H1 (cell line): ENCODE results near the gene FANCD2. TPM values are rescaled to one million over a fixed set of nuclear protein-coding genes. Genes with fewer than 3 reads are reported as not detected.

Experiments
- CHD7 ChIP-seq: fragments of 300-600 bp; sonication (generic); IDR thresholded peaks from 2 replicates; pipeline ENCODE4 v1.7.1; 2012; ENCODE audit warnings: low read length, moderate library complexity, mild to moderate bottlenecking, inconsistent platforms; ENCODE audit not compliant: insufficient replicate concordance
- HDAC2 ChIP-seq, 2 experiments: fragments of 300-600 bp in 1 of 2; sonication (generic) in 1 of 2; IDR thresholded peaks; 2 replicates each; pipeline ENCODE4 v1.6.1; 2011 to 2012; ENCODE audit warnings: low read depth in 2 of 2, low read length in 2 of 2, mild to moderate bottlenecking in 2 of 2, moderate library complexity in 2 of 2, borderline replicate concordance in 1 of 2, inconsistent platforms in 1 of 2
- PHF8 ChIP-seq: fragments of 200-600 bp; sonication (generic); conservative IDR thresholded peaks from 2 replicates; pipeline ENCODE4 v1.7.1; 2012; ENCODE audit warnings: low read depth, mild to moderate bottlenecking, inconsistent platforms, low read length, moderate library complexity
- SAP30 ChIP-seq: fragments of 300-600 bp; sonication (generic); IDR thresholded peaks from 2 replicates; pipeline ENCODE4 v1.7.1; 2012; ENCODE audit warnings: low read length, moderate library complexity, mild to moderate bottlenecking, inconsistent platforms; ENCODE audit not compliant: insufficient read depth, insufficient replicate concordance
- polyA plus RNA-seq, 7 experiments: library from polyadenylated mRNA; depleted of rRNA in 3 of 7; stranded (reverse) in 5 of 7; unstranded in 2 of 7; fragments of >200 nt in 5 of 7; fragments of 200-250 nt in 2 of 7; gene quantifications; 1 replicate in 5 of 7; 2 replicates in 1 of 7; 4 replicates in 1 of 7; pipeline versions ENCODE4 v1.2.1 to v1.2.3, GENCODE V29; 2011 to 2013; ENCODE audit warnings: missing spikeins in 2 of 7, mixed read lengths in 2 of 7
- total RNA-seq: library from RNA; stranded (reverse); fragmentation: NEBNext Ultra II Directional; extraction: Animal tissue kit (Norgen Biotek cat#: 25700); gene quantifications from 2 replicates; pipeline ENCODE4 v1.2.1, GENCODE V29; 2021
- TF ChIP-seq, protein P1 (sequence below): IDR thresholded peaks from 2 replicates; pipeline ENCODE4 v1.6.1; 2011; ENCODE audit warnings: low read length, improper control_type of control experiment

Gene FANCD2
- total and polyA plus RNA-seq, 2 of the 8 experiments (the other 6 are each of a cell fraction or from before 2014, with no cell fraction given) = 33.1 to 77.8 TPM

DNA sequence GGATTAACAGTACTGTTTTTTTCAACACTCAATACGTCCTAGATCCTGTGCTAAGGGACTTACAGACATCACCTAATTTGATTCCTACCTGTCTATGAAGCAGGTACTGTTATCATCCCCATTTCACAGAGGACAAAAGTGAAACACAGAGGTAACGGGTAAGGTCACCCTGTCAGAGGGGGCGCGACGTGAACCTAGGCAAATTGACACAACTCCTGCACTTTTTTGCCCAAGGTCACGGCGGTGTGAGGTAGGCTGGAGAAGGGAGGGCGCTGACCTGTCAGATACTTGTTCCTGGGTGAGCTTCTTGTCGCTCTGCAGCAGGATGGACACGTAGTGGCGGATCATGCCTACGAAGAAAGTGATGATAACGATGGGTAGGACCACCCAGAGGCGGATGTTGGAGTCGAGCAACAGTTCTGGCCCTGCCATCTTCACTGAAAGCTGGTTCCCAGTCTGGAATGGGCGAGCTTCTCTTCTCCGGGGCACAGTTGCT is 40.0 kb upstream of the FANCD2 start (continued):
- no peak for TF ChIP-seq CHD7
- no peak for TF ChIP-seq HDAC2 (IDR thresholded peaks at IDR 0.05; ENCODE audit: borderline replicate concordance in 1 of 2, low read depth in 2 of 2, low read length in 2 of 2)
- TF ChIP-seq PHF8 = peak; percentile 76
- TF ChIP-seq, protein P1, sequence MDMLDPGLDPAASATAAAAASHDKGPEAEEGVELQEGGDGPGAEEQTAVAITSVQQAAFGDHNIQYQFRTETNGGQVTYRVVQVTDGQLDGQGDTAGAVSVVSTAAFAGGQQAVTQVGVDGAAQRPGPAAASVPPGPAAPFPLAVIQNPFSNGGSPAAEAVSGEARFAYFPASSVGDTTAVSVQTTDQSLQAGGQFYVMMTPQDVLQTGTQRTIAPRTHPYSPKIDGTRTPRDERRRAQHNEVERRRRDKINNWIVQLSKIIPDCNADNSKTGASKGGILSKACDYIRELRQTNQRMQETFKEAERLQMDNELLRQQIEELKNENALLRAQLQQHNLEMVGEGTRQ = no peak
- peak; percentile 98 for TF ChIP-seq SAP30
